Measurements from ENCODE around the gene CABP7. TPM values are rescaled to one million over a fixed set of nuclear protein-coding genes. Genes with fewer than 3 reads are reported as not detected.

The CABP7 gene
- polyA plus RNA-seq, 1 donor (not counting 4 experiments of a cell fraction or from before 2014, with no cell fraction given) = not detected

- Histone ChIP-seq H3K4me3 (ENCODE audit: control insufficient read depth in 2 of 3, extremely low read depth in 1 of 3, insufficient read depth in 2 of 3, low read depth in 1 of 3, low read length in 3 of 3) (no peak overlapping the region), H3K4me1 (ENCODE audit: control insufficient read depth, extremely low read depth, insufficient read depth, low read length) (peaks cover 22% of the 10 kb centered on the region), H3K27me3 (ENCODE audit: control insufficient read depth, extremely low read depth, insufficient read depth, low read length) (no peaks in the 10 kb centered on the region), H2AFZ (ENCODE audit: control insufficient read depth, low read length) (no peak overlapping the region), H3K4me2 (ENCODE audit: control insufficient read depth, extremely low read depth, insufficient read depth, low read depth, low read length) (no peak overlapping the region), H3K27ac (ENCODE audit: control insufficient read depth, insufficient read depth, low read length) (no peak overlapping the region), H3K9me1 (ENCODE audit: control insufficient read depth, extremely low read depth, insufficient read depth, low read length) (peaks cover 6% of the 10 kb centered on the region), H3K9ac (ENCODE audit: control insufficient read depth, extremely low read depth, insufficient read depth, low read length) (no peak overlapping the region), H3K9me3 (ENCODE audit: control insufficient read depth, low read depth, low read length) (no peaks in the 10 kb centered on the region), H4K20me1 (ENCODE audit: control insufficient read depth, extremely low read depth, insufficient read depth, low read length) (peaks cover 21% of the 10 kb centered on the region), H3K36me3 (ENCODE audit: control insufficient read depth in 2 of 2, extremely low read depth in 1 of 2, insufficient read depth in 2 of 2, low read length in 2 of 2) (peaks cover 9 to 32% of the 10 kb centered on the region in 2 experiments), H3K79me2 (ENCODE audit: control insufficient read depth, insufficient read depth, low read length) (no peaks in the 10 kb centered on the region)
- dilution Hi-C loops (cut with MboI; ENCODE audit: extremely low pct_ligation_motif_present, low sequenced_read_pairs) = no loop called here
- no peak for DNase-seq (ENCODE audit: low read depth, low spot score)
- peak; percentile 48 for FAIRE-seq
- no peak for TF ChIP-seq CTCF (optimal IDR thresholded peaks at IDR 0.05 in 1 of 3, IDR thresholded peaks at IDR 0.05 in 1 of 3, conservative IDR thresholded peaks at IDR 0.05 in 1 of 3; ENCODE audit: extremely low read depth in 1 of 3, insufficient read depth in 2 of 3, low read length in 3 of 3)
- no peak for TF ChIP-seq EZH2 (IDR thresholded peaks at IDR 0.05; ENCODE audit: low read length)
Measured at GRCh38 chr22:29690476-29690875, 29.3 kb upstream of the CABP7 start.

GRCh38 chr22:29691636-29692326 is 28.0 kb upstream of the CABP7 start:
- peaks cover 24% of the 10 kb centered on the region for H3K4me1 ChIP-seq (ENCODE audit: control insufficient read depth, extremely low read depth, insufficient read depth, low read length)
- H3K4me3 ChIP-seq (ENCODE audit: control insufficient read depth in 2 of 3, extremely low read depth in 1 of 3, insufficient read depth in 2 of 3, low read depth in 1 of 3, low read length in 3 of 3) = no peak overlapping the region
- DNase-seq (ENCODE audit: low read depth, low spot score) (no peak), FAIRE-seq (no peak)
- no peak overlapping the region for H3K4me2 ChIP-seq (ENCODE audit: control insufficient read depth, extremely low read depth, insufficient read depth, low read depth, low read length)
- no peak overlapping the region for H2AFZ ChIP-seq (ENCODE audit: control insufficient read depth, low read length)
- peaks cover 6% of the 10 kb centered on the region for H3K9me1 ChIP-seq (ENCODE audit: control insufficient read depth, extremely low read depth, insufficient read depth, low read length)
- no peak overlapping the region for H3K27ac ChIP-seq (ENCODE audit: control insufficient read depth, insufficient read depth, low read length)
- H3K36me3 ChIP-seq (ENCODE audit: control insufficient read depth in 2 of 2, extremely low read depth in 1 of 2, insufficient read depth in 2 of 2, low read length in 2 of 2) = peaks cover 9 to 30% of the 10 kb centered on the region in 2 experiments
- peaks cover 24% of the 10 kb centered on the region for H4K20me1 ChIP-seq (ENCODE audit: control insufficient read depth, extremely low read depth, insufficient read depth, low read length)
- no peaks in the 10 kb centered on the region for H3K79me2 ChIP-seq (ENCODE audit: control insufficient read depth, insufficient read depth, low read length)
- no peak overlapping the region for H3K9ac ChIP-seq (ENCODE audit: control insufficient read depth, extremely low read depth, insufficient read depth, low read length)
- no peak for TF ChIP-seq CTCF (optimal IDR thresholded peaks at IDR 0.05 in 1 of 3, IDR thresholded peaks at IDR 0.05 in 1 of 3, conservative IDR thresholded peaks at IDR 0.05 in 1 of 3; ENCODE audit: extremely low read depth in 1 of 3, insufficient read depth in 2 of 3, low read length in 3 of 3)
- TF ChIP-seq EZH2 (IDR thresholded peaks at IDR 0.05; ENCODE audit: low read length) = no peak
- H3K27me3 ChIP-seq (ENCODE audit: control insufficient read depth, extremely low read depth, insufficient read depth, low read length) = no peaks in the 10 kb centered on the region
- dilution Hi-C loops (cut with MboI; ENCODE audit: extremely low pct_ligation_motif_present, low sequenced_read_pairs) = no loop called here
- no peaks in the 10 kb centered on the region for H3K9me3 ChIP-seq (ENCODE audit: control insufficient read depth, low read depth, low read length)
